Trophoblast cell (in vitro differentiated cells and primary cell): ENCODE measurements around the gene EIF4A2.
A peak's percentile ranks its signal among the peaks of the same experiment; 100 is the strongest.

ENCODE experiments used
- DNase-seq, 2 donors: peaks; one replicate each; pipeline ENCODE4 v3.0.0-alpha.2; 2016
- H2AFZ ChIP-seq: 2 replicates; pipeline ENCODE4 v1.6.1; 2013; ENCODE audit warnings: low read length, moderate library complexity, mild to moderate bottlenecking; ENCODE audit not compliant: insufficient read depth, poor library complexity
- H2AK5ac ChIP-seq: 2 replicates; pipeline ENCODE4 v1.6.1; 2013; ENCODE audit warnings: mild to moderate bottlenecking, low read length
- H2BK120ac ChIP-seq: 2 replicates; pipeline ENCODE4 v1.6.1; 2013; ENCODE audit warnings: low read length, mild to moderate bottlenecking, moderate library complexity; ENCODE audit not compliant: insufficient read depth, poor library complexity
- H2BK12ac ChIP-seq: 2 replicates; pipeline ENCODE4 v1.6.1; 2013; ENCODE audit warnings: mild to moderate bottlenecking, low read length, moderate library complexity
- H2BK5ac ChIP-seq: 2 replicates; pipeline ENCODE4 v1.6.1; 2013; ENCODE audit warnings: low read length, low read depth, moderate library complexity, mild to moderate bottlenecking; ENCODE audit not compliant: poor library complexity
- H3K14ac ChIP-seq: 2 replicates; pipeline ENCODE4 v1.6.1; 2013; ENCODE audit warnings: mild to moderate bottlenecking, low read length
- H3K18ac ChIP-seq: 2 replicates; pipeline ENCODE4 v1.6.1; 2013; ENCODE audit warnings: mild to moderate bottlenecking, low read length
- H3K23ac ChIP-seq: 2 replicates; pipeline ENCODE4 v1.6.1; 2013; ENCODE audit warnings: low read length
- H3K27ac ChIP-seq: 2 replicates; pipeline ENCODE4 v1.5.1; 2013; ENCODE audit warnings: low read depth, mild to moderate bottlenecking, inconsistent platforms, low read length, moderate library complexity
- H3K27me3 ChIP-seq: 2 replicates; pipeline ENCODE4 v1.6.1; 2013; ENCODE audit warnings: inconsistent platforms, mild to moderate bottlenecking, low read length, moderate library complexity; ENCODE audit not compliant: insufficient read depth
- H3K36me3 ChIP-seq, 2 experiments: 1 replicate in 1 of 2; 2 replicates in 1 of 2; pipeline ENCODE4 v1.6.1; 2013; ENCODE audit warnings: low read length in 2 of 2, mild to moderate bottlenecking in 2 of 2, moderate library complexity in 1 of 2; ENCODE audit not compliant: insufficient read depth in 2 of 2, control insufficient read depth in 1 of 2
- H3K4ac ChIP-seq: 2 replicates; pipeline ENCODE4 v1.6.1; 2013; ENCODE audit warnings: low read depth, mild to moderate bottlenecking, low read length, moderate library complexity
- H3K4me1 ChIP-seq, 2 experiments: 1 replicate in 1 of 2; 2 replicates in 1 of 2; pipeline ENCODE4 v1.6.1; 2013; ENCODE audit warnings: low read length in 2 of 2, mild to moderate bottlenecking in 2 of 2, moderate library complexity in 1 of 2; ENCODE audit not compliant: insufficient read depth in 2 of 2, control insufficient read depth in 1 of 2
- H3K4me2 ChIP-seq: 2 replicates; pipeline ENCODE4 v1.6.1; 2013; ENCODE audit warnings: inconsistent platforms, mild to moderate bottlenecking, low read length, moderate library complexity
- H3K4me3 ChIP-seq: 2 replicates; pipeline ENCODE4 v1.5.1; 2013; ENCODE audit warnings: mild to moderate bottlenecking, low read depth, low read length, inconsistent platforms
- H3K79me1 ChIP-seq: one replicate; pipeline ENCODE4 v1.6.1; 2013; ENCODE audit warnings: low read length
- H3K79me2 ChIP-seq: 2 replicates; pipeline ENCODE4 v1.6.1; 2013; ENCODE audit warnings: low read length, mild to moderate bottlenecking; ENCODE audit not compliant: control insufficient read depth, insufficient read depth, poor library complexity
- H3K9ac ChIP-seq: 2 replicates; pipeline ENCODE4 v1.6.1; 2013; ENCODE audit warnings: mild to moderate bottlenecking, low read length
- H3K9me3 ChIP-seq: 2 replicates; pipeline ENCODE4 v1.6.1; 2013; ENCODE audit warnings: low read depth, mild to moderate bottlenecking, control low read depth, inconsistent platforms, low read length; ENCODE audit not compliant: insufficient read depth
- H4K12ac ChIP-seq: 2 replicates; pipeline ENCODE4 v1.6.1; 2013; ENCODE audit warnings: low read depth, mild to moderate bottlenecking, low read length, moderate library complexity
- H4K8ac ChIP-seq: 2 replicates; pipeline ENCODE4 v1.6.1; 2013; ENCODE audit warnings: low read depth, mild to moderate bottlenecking, low read length, moderate library complexity
- H4K91ac ChIP-seq: one replicate; pipeline ENCODE4 v1.6.1; 2013; ENCODE audit warnings: low read depth, mild to moderate bottlenecking, low read length, moderate library complexity
- WGBS: extraction: QIAGEN DNeasy Blood & Tissue Kit; methylation state at CpG from one replicate; pipeline ENCODE4 v1.1.7; 2013; ENCODE audit warnings: missing lambda C conversion rate; ENCODE audit not compliant: insufficient read length, insufficient coverage; ENCODE audit errors: extremely low coverage; 5-methylcytosine and 5-hydroxymethylcytosine counted together

The EIF4A2 gene

DNA sequence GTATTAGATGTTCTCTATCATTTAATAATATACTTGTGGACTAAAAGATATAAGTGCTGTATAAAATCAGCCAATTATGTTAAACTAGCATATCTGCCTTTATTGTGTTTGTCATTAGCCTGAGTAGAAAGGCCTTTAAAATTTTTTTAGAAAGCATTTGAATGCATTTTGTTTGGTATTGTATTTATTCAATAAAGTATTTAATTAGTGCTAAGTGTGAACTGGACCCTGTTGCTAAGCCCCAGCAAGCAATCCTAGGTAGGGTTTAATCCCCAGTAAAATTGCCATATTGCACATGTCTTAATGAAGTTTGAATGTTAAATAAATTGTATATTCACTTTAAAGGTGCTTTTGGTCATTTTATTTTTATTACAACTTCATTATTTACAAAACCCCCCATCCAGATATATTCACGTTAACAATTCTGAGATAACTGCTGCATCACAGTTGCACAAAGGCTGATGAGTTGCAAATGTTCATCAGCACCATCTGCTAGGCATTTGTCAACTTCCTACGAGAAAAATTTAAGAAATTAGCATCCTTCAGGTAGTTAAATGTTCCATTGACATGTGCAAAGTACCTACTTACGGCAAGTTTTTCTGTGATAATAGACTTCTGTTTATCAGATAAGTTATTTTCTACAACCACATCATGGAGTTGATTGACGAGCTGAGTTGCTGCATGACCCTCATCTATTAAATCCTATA lies 6.3 kb downstream of the EIF4A2 start:
- Histone ChIP-seq H2BK5ac (no peak overlapping the region), H3K27ac (no peak overlapping the region), H3K79me1 (no peaks in the 10 kb centered on the region), H4K91ac (no peak overlapping the region), H3K14ac (no peak overlapping the region), H3K4me1 (peaks cover 0 to 2% of the 10 kb centered on the region in 2 experiments), H2AK5ac (no peak overlapping the region), H3K4ac (no peak overlapping the region), H3K9me3 (no peaks in the 10 kb centered on the region), H2BK12ac (no peak overlapping the region), H3K4me2 (no peak overlapping the region), H3K27me3 (no peaks in the 10 kb centered on the region), H2AFZ (no peak overlapping the region), H3K36me3 (peaks cover 4 to 43% of the 10 kb centered on the region in 2 experiments), H4K12ac (no peak overlapping the region), H3K9ac (no peak overlapping the region), H2BK120ac (no peak overlapping the region), H3K18ac (no peak overlapping the region), H3K4me3 (no peak overlapping the region), H3K23ac (no peak overlapping the region), H3K79me2 (peaks cover 2% of the 10 kb centered on the region), H4K8ac (no peak overlapping the region)
- no CpG with 5 or more reads among the region's 4 CpGs for WGBS
- DNase-seq, result peak in 1 of 2 donors; percentile 38

DNA sequence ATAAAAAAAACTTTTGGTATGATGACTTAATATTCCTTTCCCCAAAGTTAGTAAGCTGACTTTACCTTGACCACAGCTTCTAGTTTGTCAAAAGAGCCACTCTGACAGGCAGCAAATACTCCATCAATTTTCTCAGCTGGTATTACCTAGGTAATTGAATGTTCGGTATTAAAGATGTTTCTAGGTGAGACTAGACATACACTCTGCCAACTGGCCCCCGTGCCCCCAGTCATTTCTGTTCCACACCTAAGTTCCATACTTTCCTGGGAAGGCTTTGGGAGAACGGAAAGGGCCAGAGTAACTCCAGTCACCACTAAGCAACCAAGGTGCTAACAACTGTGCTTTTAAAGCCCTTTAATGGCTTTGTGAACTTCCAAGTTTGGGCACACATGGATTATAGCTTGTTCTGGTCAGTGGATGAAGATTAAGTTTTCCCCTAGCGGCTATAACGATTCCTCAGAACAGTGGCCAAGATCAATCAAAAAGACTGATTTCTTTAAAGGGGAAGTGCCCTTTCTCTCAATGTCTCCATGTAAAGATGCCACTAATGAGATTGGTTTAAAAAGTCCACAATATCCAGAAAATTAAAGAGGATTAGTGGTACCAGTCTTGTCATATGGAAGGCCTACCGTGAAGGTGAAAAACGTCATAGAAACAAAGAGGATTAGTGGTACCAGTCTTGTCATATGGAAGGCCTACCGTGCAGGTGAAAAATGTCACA lies 7.0 kb downstream of the EIF4A2 start:
- Histone ChIP-seq H3K27ac (no peak overlapping the region), H2BK120ac (no peak overlapping the region), H3K79me2 (no peaks in the 10 kb centered on the region), H3K4me1 (peaks cover 0 to 2% of the 10 kb centered on the region in 2 experiments), H3K4me2 (no peak overlapping the region), H3K14ac (no peak overlapping the region), H3K27me3 (no peaks in the 10 kb centered on the region), H3K9ac (no peak overlapping the region), H3K36me3 (peaks cover 8 to 40% of the 10 kb centered on the region in 2 experiments), H4K12ac (no peak overlapping the region), H2BK5ac (no peak overlapping the region), H3K9me3 (no peaks in the 10 kb centered on the region), H2AFZ (no peak overlapping the region), H3K4ac (no peak overlapping the region), H3K18ac (no peak overlapping the region), H3K79me1 (no peaks in the 10 kb centered on the region), H4K91ac (no peak overlapping the region), H3K23ac (no peak overlapping the region), H2AK5ac (no peak overlapping the region), H2BK12ac (no peak overlapping the region), H4K8ac (no peak overlapping the region), H3K4me3 (no peak overlapping the region)
- no CpG with 5 or more reads among the region's 8 CpGs for WGBS
- peak; percentile 10 to 48 for DNase-seq

DNA sequence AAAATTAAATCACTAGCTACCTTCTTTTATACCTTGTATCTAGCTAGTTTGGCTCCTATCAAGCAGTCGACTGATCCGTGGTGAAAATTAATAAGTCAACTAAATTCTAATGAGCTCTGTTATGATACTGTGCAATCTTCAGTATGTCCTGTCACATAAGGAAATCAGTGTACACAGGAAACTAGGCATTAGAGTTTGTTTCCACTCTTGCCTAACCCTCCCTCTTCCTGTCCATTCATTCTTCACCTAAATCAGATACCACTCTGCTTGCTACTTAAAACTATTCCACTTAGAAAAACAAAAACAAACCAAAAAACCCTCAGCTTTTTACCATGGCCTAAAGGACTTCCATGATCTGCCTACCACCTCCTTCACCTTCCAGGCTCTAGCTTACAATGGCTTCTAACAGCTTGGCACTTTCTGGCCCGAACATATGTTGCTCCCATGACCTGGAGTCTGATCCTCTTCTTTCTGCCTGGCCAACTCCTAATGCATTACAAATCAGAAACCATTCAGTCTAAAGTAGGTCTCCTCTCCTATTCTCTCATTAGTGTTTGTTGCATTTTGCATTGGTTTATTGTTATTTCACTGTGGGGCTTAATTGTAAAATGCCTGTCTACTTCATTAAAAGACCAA lies 15.0 kb downstream of the EIF4A2 start:
- Histone ChIP-seq H3K4me1 (no peaks in the 10 kb centered on the region), H3K23ac (no peak overlapping the region), H3K79me1 (no peaks in the 10 kb centered on the region), H3K9ac (no peak overlapping the region), H2BK120ac (no peak overlapping the region), H2BK12ac (no peak overlapping the region), H4K91ac (no peak overlapping the region), H3K4me3 (no peak overlapping the region), H4K12ac (no peak overlapping the region), H4K8ac (no peak overlapping the region), H3K14ac (no peak overlapping the region), H2AFZ (no peak overlapping the region), H2AK5ac (no peak overlapping the region), H3K27ac (no peak overlapping the region), H3K9me3 (no peaks in the 10 kb centered on the region), H3K4me2 (no peak overlapping the region), H3K4ac (no peak overlapping the region), H2BK5ac (no peak overlapping the region), H3K18ac (no peak overlapping the region), H3K79me2 (no peaks in the 10 kb centered on the region), H3K27me3 (no peaks in the 10 kb centered on the region), H3K36me3 (peaks cover 19 to 25% of the 10 kb centered on the region in 2 experiments)
- DNase-seq, result no peak
- no CpG with 5 or more reads among the region's 3 CpGs for WGBS

GRCh38 chr3:186800285-186800684 lies 16.9 kb downstream of the EIF4A2 start:
- H4K91ac ChIP-seq, result no peak overlapping the region
- no peak overlapping the region for H3K4me3 ChIP-seq
- no peak overlapping the region for H3K4me2 ChIP-seq
- no peak overlapping the region for H2AFZ ChIP-seq
- no peaks in the 10 kb centered on the region for H3K79me2 ChIP-seq
- H4K8ac ChIP-seq, result no peak overlapping the region
- no peak for DNase-seq
- no peak overlapping the region for H3K27ac ChIP-seq
- peaks cover 21 to 30% of the 10 kb centered on the region in 2 experiments for H3K36me3 ChIP-seq
- H3K4me1 ChIP-seq, result no peaks in the 10 kb centered on the region
- H3K27me3 ChIP-seq, result no peaks in the 10 kb centered on the region
- H3K23ac ChIP-seq, result no peak overlapping the region
- no peak overlapping the region for H3K4ac ChIP-seq
- no peak overlapping the region for H2BK5ac ChIP-seq
- no peak overlapping the region for H2BK12ac ChIP-seq
- no peak overlapping the region for H3K9ac ChIP-seq
- H2AK5ac ChIP-seq, result no peak overlapping the region
- H2BK120ac ChIP-seq, result no peak overlapping the region
- H4K12ac ChIP-seq, result no peak overlapping the region
- no peaks in the 10 kb centered on the region for H3K9me3 ChIP-seq
- WGBS, result no CpG with 5 or more reads among the region's 1 CpG
- no peaks in the 10 kb centered on the region for H3K79me1 ChIP-seq
- no peak overlapping the region for H3K18ac ChIP-seq
- no peak overlapping the region for H3K14ac ChIP-seq
